H1 (cell line): ENCODE results near the gene FCMR. TPM values are rescaled to one million over a fixed set of nuclear protein-coding genes. Genes with fewer than 3 reads are reported as not detected.

ENCODE experiments used
- CTCF ChIA-PET: fragments of 300-600 bp; sonication (Branson Sonifier 250); formaldehyde crosslinking; loops from one replicate; lab custom pipeline; 2021; ENCODE audit not compliant: partially characterized antibody; lab: Charles Lee
- POLR2A ChIA-PET: fragments of 300-600 bp; sonication (Branson Sonifier 250); formaldehyde crosslinking; loops from one replicate; lab custom pipeline; 2021; ENCODE audit warnings: inconsistent platforms; ENCODE audit not compliant: partially characterized antibody; lab: Charles Lee
- DNase-seq, 2 experiments: peaks; one replicate each; pipeline versions ENCODE4 v3.0.0 to v3.0.0-alpha.2; 2010 to 2022; ENCODE audit warnings: low spot score in 2 of 2, low read depth in 1 of 2, mixed read lengths in 1 of 2
- FAIRE-seq: peaks from 2 replicates; lab custom pipeline; 2011; peaks lifted over from hg19 to GRCh38; lab: Jason Lieb, UNC
- H2AFZ ChIP-seq: 2 replicates; pipeline ENCODE4 v1.8.1; 2012; ENCODE audit warnings: low read length, inconsistent platforms
- H2AK5ac ChIP-seq: 2 replicates; pipeline ENCODE4 v1.6.1; 2013; ENCODE audit warnings: low read depth, low read length
- H2BK120ac ChIP-seq: replicated peaks from 2 replicates; pipeline ENCODE3; 2013; ENCODE audit warnings: low read depth, low read length, inconsistent platforms
- H2BK12ac ChIP-seq: 2 replicates; pipeline ENCODE4 v1.6.1; 2013; ENCODE audit warnings: low read depth, low read length
- H2BK15ac ChIP-seq: 2 replicates; pipeline ENCODE4 v1.6.1; 2013; ENCODE audit warnings: low read length
- H2BK20ac ChIP-seq: 2 replicates; pipeline ENCODE4 v1.6.1; 2013; ENCODE audit warnings: low read length
- H2BK5ac ChIP-seq: 2 replicates; pipeline ENCODE4 v1.6.1; 2013; ENCODE audit warnings: low read depth, low read length
- H3K14ac ChIP-seq: 2 replicates; pipeline ENCODE4 v1.6.1; 2013; ENCODE audit warnings: inconsistent platforms; ENCODE audit not compliant: insufficient read length
- H3K18ac ChIP-seq: 2 replicates; pipeline ENCODE4 v1.6.1; 2013; ENCODE audit warnings: low read length; ENCODE audit errors: extremely low read depth
- H3K23ac ChIP-seq: 2 replicates; pipeline ENCODE4 v1.6.1; 2013; ENCODE audit warnings: inconsistent platforms; ENCODE audit not compliant: insufficient read length
- H3K23me2 ChIP-seq: 2 replicates; pipeline ENCODE4 v1.6.1; 2013; ENCODE audit warnings: low read depth, low read length
- H3K27ac ChIP-seq: 2 replicates; pipeline ENCODE4 v1.6.1; 2011; ENCODE audit warnings: low read depth, low read length, inconsistent platforms
- H3K27me3 ChIP-seq, 4 experiments: replicated peaks in 1 of 4; 1 replicate in 1 of 4; 2 replicates in 3 of 4; pipeline versions ENCODE4 v1.6.1 to v1.8.1; 2011 to 2013; ENCODE audit warnings: low read length in 3 of 4, mild to moderate bottlenecking in 3 of 4, inconsistent platforms in 2 of 4, mixed read lengths in 2 of 4, moderate library complexity in 1 of 4; ENCODE audit not compliant: control insufficient read depth in 3 of 4, insufficient read depth in 3 of 4; ENCODE audit errors: extremely low read depth in 1 of 4
- H3K36me3 ChIP-seq, 4 experiments: 2 replicates each; pipeline versions ENCODE4 v1.6.1 to v1.8.1; 2011 to 2013; ENCODE audit warnings: mild to moderate bottlenecking in 4 of 4, low read length in 3 of 4, moderate library complexity in 2 of 4, control low read depth in 1 of 4, inconsistent platforms in 1 of 4; ENCODE audit not compliant: insufficient read depth in 4 of 4, control insufficient read depth in 2 of 4
- H3K4ac ChIP-seq: replicated peaks from 2 replicates; pipeline ENCODE3; 2013; ENCODE audit warnings: low read length, low read depth, mixed read lengths, inconsistent platforms; ENCODE audit not compliant: insufficient read length
- H3K4me1 ChIP-seq, 4 experiments: replicated peaks in 1 of 4; 1 replicate in 1 of 4; 2 replicates in 3 of 4; pipeline versions ENCODE4 v1.6.1 to v1.8.1; 2011 to 2013; ENCODE audit warnings: low read length in 3 of 4, inconsistent platforms in 2 of 4, mixed read lengths in 1 of 4; ENCODE audit not compliant: insufficient read depth in 4 of 4, control insufficient read depth in 3 of 4
- H3K4me2 ChIP-seq, 2 experiments: 2 replicates each; pipeline versions ENCODE4 v1.6.1 to v1.8.1; 2011 to 2013; ENCODE audit warnings: low read depth in 2 of 2, low read length in 2 of 2, control low read depth in 1 of 2, inconsistent platforms in 1 of 2, mild to moderate bottlenecking in 1 of 2; ENCODE audit not compliant: insufficient read depth in 1 of 2
- H3K4me3 ChIP-seq, 4 experiments: fragments of 200-600, 300-600 bp in 1 of 4; sonication (generic), shearing (Covaris generic), sonication (Bioruptor Twin) in 1 of 4; 2 replicates each; pipeline versions ENCODE4 v1.5.1 to v1.8.1; 2011 to 2016; ENCODE audit warnings: low read length in 4 of 4, low read depth in 3 of 4, control low read depth in 2 of 4, inconsistent platforms in 2 of 4, mild to moderate bottlenecking in 2 of 4, mixed read lengths in 1 of 4, moderate library complexity in 1 of 4; ENCODE audit not compliant: insufficient read depth in 2 of 4; ENCODE audit errors: extremely low read depth in 1 of 4
- H3K56ac ChIP-seq: replicated peaks from 2 replicates; pipeline ENCODE3; 2013; ENCODE audit warnings: low read depth, mild to moderate bottlenecking, mixed read lengths, low read length, inconsistent platforms; ENCODE audit not compliant: insufficient read length
- H3K79me1 ChIP-seq: 2 replicates; pipeline ENCODE4 v1.6.1; 2013; ENCODE audit warnings: low read depth, low read length, control low read depth
- H3K79me2 ChIP-seq, 2 experiments: 2 replicates each; pipeline versions ENCODE4 v1.6.1 to v1.8.1; 2012 to 2013; ENCODE audit warnings: low read length in 2 of 2, mild to moderate bottlenecking in 2 of 2, inconsistent platforms in 1 of 2; ENCODE audit not compliant: insufficient read depth in 2 of 2, control insufficient read depth in 1 of 2
- H3K9ac ChIP-seq, 4 experiments: replicated peaks in 1 of 4; 1 replicate in 1 of 4; 2 replicates in 3 of 4; pipeline versions ENCODE4 v1.6.1 to v1.8.1; 2011 to 2013; ENCODE audit warnings: low read depth in 3 of 4, low read length in 3 of 4, control low read depth in 2 of 4, mild to moderate bottlenecking in 2 of 4, moderate library complexity in 2 of 4, inconsistent platforms in 1 of 4; ENCODE audit errors: extremely low read depth in 1 of 4
- H3K9me3 ChIP-seq, 2 experiments: 2 replicates each; pipeline versions ENCODE4 v1.6.1 to v1.8.1; 2012 to 2013; ENCODE audit warnings: mild to moderate bottlenecking in 2 of 2, moderate library complexity in 2 of 2, control low read depth in 1 of 2, inconsistent platforms in 1 of 2, low read depth in 1 of 2, low read length in 1 of 2, mixed read lengths in 1 of 2; ENCODE audit not compliant: insufficient read depth in 2 of 2
- H4K20me1 ChIP-seq, 2 experiments: replicated peaks in 1 of 2; 2 replicates each; pipeline versions ENCODE3 to v1.8.1; 2011 to 2013; ENCODE audit warnings: inconsistent platforms in 2 of 2, low read length in 2 of 2, mild to moderate bottlenecking in 1 of 2; ENCODE audit not compliant: insufficient read depth in 2 of 2, control insufficient read depth in 1 of 2
- H4K5ac ChIP-seq: 2 replicates; pipeline ENCODE4 v1.6.1; 2013; ENCODE audit warnings: low read length, low read depth, mixed read lengths, inconsistent platforms; ENCODE audit not compliant: insufficient read length
- H4K8ac ChIP-seq: 2 replicates; pipeline ENCODE4 v1.8.0; 2013; ENCODE audit warnings: mild to moderate bottlenecking, moderate library complexity, low read length, inconsistent platforms; ENCODE audit not compliant: insufficient read depth; ENCODE audit errors: extremely low read depth
- H4K91ac ChIP-seq: replicated peaks from 2 replicates; pipeline ENCODE3; 2013; ENCODE audit warnings: low read length, mixed read lengths, inconsistent platforms; ENCODE audit not compliant: insufficient read length
- CHD2 ChIP-seq: IDR thresholded peaks from 2 replicates; pipeline ENCODE4 v1.6.1; 2012; ENCODE audit warnings: low read length, improper control_type of control experiment
- EP300 ChIP-seq, 2 experiments: IDR thresholded peaks; 1 replicate in 1 of 2; 2 replicates in 1 of 2; pipeline ENCODE4 v1.6.1; 2011 to 2012; ENCODE audit warnings: low read depth in 2 of 2, low read length in 2 of 2, mild to moderate bottlenecking in 2 of 2, borderline replicate concordance in 1 of 2, inconsistent platforms in 1 of 2, moderate library complexity in 1 of 2
- POU5F1 ChIP-seq: IDR thresholded peaks from 2 replicates; pipeline ENCODE4 v1.6.1; 2011; ENCODE audit warnings: low read depth, mild to moderate bottlenecking, low read length, moderate library complexity
- RAD21 ChIP-seq, 2 experiments: IDR thresholded peaks in 1 of 2; conservative IDR thresholded peaks in 1 of 2; 2 replicates each; pipeline ENCODE4 v1.6.1; 2011; ENCODE audit warnings: low read depth in 2 of 2, low read length in 2 of 2, improper control_type of control experiment in 1 of 2, inconsistent platforms in 1 of 2, mild to moderate bottlenecking in 1 of 2, moderate library complexity in 1 of 2
- SIN3A ChIP-seq, 2 experiments: IDR thresholded peaks in 1 of 2; conservative IDR thresholded peaks in 1 of 2; 2 replicates each; pipeline ENCODE4 v1.6.1; 2011 to 2012; ENCODE audit warnings: low read length in 2 of 2, improper control_type of control experiment in 1 of 2, low read depth in 1 of 2, mild to moderate bottlenecking in 1 of 2
- TAF1 ChIP-seq: IDR thresholded peaks from 2 replicates; pipeline ENCODE4 v1.6.1; 2011; ENCODE audit warnings: mild to moderate bottlenecking, low read depth, low read length
- TBP ChIP-seq: IDR thresholded peaks from 2 replicates; pipeline ENCODE4 v1.6.1; 2011; ENCODE audit warnings: low read depth, low read length, improper control_type of control experiment
- ZNF274 ChIP-seq: IDR thresholded peaks from 2 replicates; pipeline ENCODE4 v1.7.0; 2012; ENCODE audit warnings: low read length, borderline replicate concordance; ENCODE audit errors: extremely low read depth
- WGBS, 2 experiments: shearing (Covaris generic) in 1 of 2; methylation state at CpG; one replicate each; pipeline versions ENCODE4 v1.1.6 to v1.1.7; 2013 to 2015; ENCODE audit warnings: low lambda C conversion rate in 2 of 2, mixed read lengths in 2 of 2, inconsistent platforms in 1 of 2, low coverage in 1 of 2, missing lambda C conversion rate in 1 of 2; ENCODE audit not compliant: insufficient replicate concordance in 2 of 2, insufficient coverage in 1 of 2, insufficient read length in 1 of 2; ENCODE audit errors: extremely low coverage in 1 of 2, missing lambda C conversion rate in 1 of 2; 5-methylcytosine and 5-hydroxymethylcytosine counted together
- polyA plus RNA-seq, 7 experiments: library from polyadenylated mRNA; depleted of rRNA in 3 of 7; stranded (reverse) in 5 of 7; unstranded in 2 of 7; fragments of >200 nt in 5 of 7; fragments of 200-250 nt in 2 of 7; gene quantifications; 1 replicate in 5 of 7; 2 replicates in 1 of 7; 4 replicates in 1 of 7; pipeline versions ENCODE4 v1.2.1 to v1.2.3, GENCODE V29; 2011 to 2013; ENCODE audit warnings: missing spikeins in 2 of 7, mixed read lengths in 2 of 7
- total RNA-seq: library from RNA; stranded (reverse); fragmentation: NEBNext Ultra II Directional; extraction: Animal tissue kit (Norgen Biotek cat#: 25700); gene quantifications from 2 replicates; pipeline ENCODE4 v1.2.1, GENCODE V29; 2021
- TF ChIP-seq, protein P1 (sequence below), 3 experiments: IDR thresholded peaks; 1 replicate in 2 of 3; 2 replicates in 1 of 3; pipeline versions ENCODE4 v1.5.1 to v1.6.1; 2011; ENCODE audit warnings: low read length in 3 of 3, mild to moderate bottlenecking in 3 of 3, inconsistent platforms in 2 of 3, low read depth in 1 of 3, moderate library complexity in 1 of 3; ENCODE audit not compliant: insufficient read depth in 1 of 3; ENCODE audit errors: control extremely low read depth in 1 of 3

Gene FCMR
- total and polyA plus RNA-seq, 2 of the 8 experiments (the other 6 are each of a cell fraction or from before 2014, with no cell fraction given): 0.53 TPM; not detected in 1

DNA sequence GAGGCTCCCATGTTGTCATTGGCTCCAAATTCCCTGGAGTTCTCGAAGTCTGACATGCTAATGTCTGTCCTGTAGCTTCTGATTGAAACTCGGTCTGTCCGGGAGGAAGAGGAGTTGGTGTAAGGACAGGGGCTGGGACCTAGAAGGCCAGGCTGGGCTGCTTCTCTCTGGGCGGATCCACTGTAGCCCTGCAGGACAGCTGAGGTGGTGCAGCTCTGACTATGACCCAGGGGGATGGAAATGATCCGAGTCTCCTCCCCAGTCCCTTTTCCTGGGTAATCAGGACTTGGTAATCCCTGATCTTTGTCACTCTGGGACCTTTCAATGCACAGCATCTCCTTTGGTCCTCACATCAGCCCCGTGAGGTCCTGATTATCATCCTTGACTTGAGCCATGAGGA is 10.0 kb upstream of the FCMR start:
- Histone ChIP-seq H3K23me2 (no peaks in the 10 kb centered on the region), H3K56ac (no peak overlapping the region), H2BK15ac (no peak overlapping the region), H3K4me3 (no peak overlapping the region), H2AFZ (0 out of 2 replicates have a peak overlapping the region, but pooled peaks have one; percentile 50), H2BK120ac (no peak overlapping the region), H2BK5ac (no peak overlapping the region), H3K9ac (no peak overlapping the region), H4K91ac (no peak overlapping the region), H3K79me2 (no peaks in the 10 kb centered on the region), H3K4me1 (no peaks in the 10 kb centered on the region), H2BK12ac (no peak overlapping the region), H4K20me1 (no peaks in the 10 kb centered on the region), H3K14ac (no peak overlapping the region), H3K18ac (no peak overlapping the region), H3K23ac (no peak overlapping the region), H3K27ac (no peak overlapping the region), H3K36me3 (no peaks in the 10 kb centered on the region), H3K4me2 (no peak overlapping the region), H3K9me3 (no peaks in the 10 kb centered on the region), H3K4ac (no peak overlapping the region), H3K79me1 (no peaks in the 10 kb centered on the region), H4K8ac (no peak overlapping the region), H4K5ac (no peak overlapping the region), H2BK20ac (no peak overlapping the region), H3K27me3 (no peaks in the 10 kb centered on the region), H2AK5ac (no peak overlapping the region)
- ChIA-PET POLR2A (no interaction called here), CTCF (interaction anchor here (0.7 to 13.8 kb wide), 33 partner anchors 14 to 322 kb away, joined by 3 to 226 read pairs (median 4); partner anchors contain the start of genes C1orf116, FCMR and PIGR)
- no peak for FAIRE-seq
- WGBS, 2 experiments: 87% methylated on average over 6 of the region's 6 CpGs; no CpG with 5 or more reads in 1 of the 2 experiments
- no peak for DNase-seq
- no peak for TF ChIP-seq ZNF274
- 0 out of 4 replicates have a peak, but pooled peaks of 1 of the 2 experiments have one; percentile 5 for TF ChIP-seq RAD21 (IDR thresholded peaks at IDR 0.05 in 1 of 2, conservative IDR thresholded peaks at IDR 0.05 in 1 of 2; ENCODE audit: low read depth in 2 of 2, low read length in 2 of 2)
- no peak for TF ChIP-seq SIN3A (conservative IDR thresholded peaks at IDR 0.05 in 1 of 2, IDR thresholded peaks at IDR 0.05 in 1 of 2; ENCODE audit: low read depth in 1 of 2, low read length in 2 of 2)
- peak; percentile 68 for TF ChIP-seq TBP
- TF ChIP-seq, protein P1, sequence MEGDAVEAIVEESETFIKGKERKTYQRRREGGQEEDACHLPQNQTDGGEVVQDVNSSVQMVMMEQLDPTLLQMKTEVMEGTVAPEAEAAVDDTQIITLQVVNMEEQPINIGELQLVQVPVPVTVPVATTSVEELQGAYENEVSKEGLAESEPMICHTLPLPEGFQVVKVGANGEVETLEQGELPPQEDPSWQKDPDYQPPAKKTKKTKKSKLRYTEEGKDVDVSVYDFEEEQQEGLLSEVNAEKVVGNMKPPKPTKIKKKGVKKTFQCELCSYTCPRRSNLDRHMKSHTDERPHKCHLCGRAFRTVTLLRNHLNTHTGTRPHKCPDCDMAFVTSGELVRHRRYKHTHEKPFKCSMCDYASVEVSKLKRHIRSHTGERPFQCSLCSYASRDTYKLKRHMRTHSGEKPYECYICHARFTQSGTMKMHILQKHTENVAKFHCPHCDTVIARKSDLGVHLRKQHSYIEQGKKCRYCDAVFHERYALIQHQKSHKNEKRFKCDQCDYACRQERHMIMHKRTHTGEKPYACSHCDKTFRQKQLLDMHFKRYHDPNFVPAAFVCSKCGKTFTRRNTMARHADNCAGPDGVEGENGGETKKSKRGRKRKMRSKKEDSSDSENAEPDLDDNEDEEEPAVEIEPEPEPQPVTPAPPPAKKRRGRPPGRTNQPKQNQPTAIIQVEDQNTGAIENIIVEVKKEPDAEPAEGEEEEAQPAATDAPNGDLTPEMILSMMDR (IDR thresholded peaks at IDR 0.05; ENCODE audit: control extremely low read depth in 1 of 3, insufficient read depth in 1 of 3, low read depth in 1 of 3, low read length in 3 of 3): peak; percentile 35 to 60 (median 49)
- TF ChIP-seq TAF1: no peak
- no peak for TF ChIP-seq EP300 (IDR thresholded peaks at IDR 0.05; ENCODE audit: borderline replicate concordance in 1 of 2, low read depth in 2 of 2, low read length in 2 of 2)
- TF ChIP-seq POU5F1: no peak
- no peak for TF ChIP-seq CHD2
